Gastrocnemius medialis (tissue), 4 donors: ENCODE data around the gene SLC45A1. TPM values are rescaled to one million over a fixed set of nuclear protein-coding genes. Genes with fewer than 3 reads are reported as not detected.

Source experiments
- ATAC-seq, 2 donors: fragments of 150-250 bp; one replicate each; pipeline ENCODE4 v1.9.1; 2016
- DNase-seq, 2 donors: peaks; one replicate each; pipeline ENCODE4 v3.0.0-alpha.2; 2019
- H3K27ac ChIP-seq, 4 donors: fragments of 200-600 bp; sonication (generic); 1 replicate in 1 of 4; 2 replicates in 3 of 4; pipeline ENCODE4 v1.5.1; 2016 to 2018; ENCODE audit warnings: mild to moderate bottlenecking in 2 of 4, moderate library complexity in 1 of 4
- H3K27me3 ChIP-seq, 3 donors: fragments of 200-600 bp; sonication (generic) in 2 of 3; 1 replicate in 1 of 3; 2 replicates in 2 of 3; pipeline versions ENCODE4 v1.5.1 to v1.6.0; 2016 to 2019; ENCODE audit warnings: mild to moderate bottlenecking in 1 of 3, moderate library complexity in 1 of 3
- H3K36me3 ChIP-seq, 2 donors: fragments of 200-600 bp; sonication (generic) in 1 of 2; one replicate each; pipeline ENCODE4 v1.5.1; 2017 to 2018
- H3K4me1 ChIP-seq, 2 donors: fragments of 200-600 bp; sonication (generic) in 1 of 2; one replicate each; pipeline ENCODE4 v1.5.1; 2016 to 2017; ENCODE audit warnings: mild to moderate bottlenecking in 2 of 2
- H3K4me3 ChIP-seq, 4 donors: fragments of 200-600 bp; sonication (generic) in 3 of 4; 1 replicate in 1 of 4; 2 replicates in 3 of 4; pipeline ENCODE4 v1.5.1; 2016 to 2019; ENCODE audit warnings: mild to moderate bottlenecking in 2 of 4
- H3K9me3 ChIP-seq, 3 donors: fragments of 200-600 bp; sonication (generic) in 2 of 3; 1 replicate in 1 of 3; 2 replicates in 2 of 3; pipeline ENCODE4 v1.5.1; 2016 to 2019
- CTCF ChIP-seq, 5 experiments: fragments of 450-650 bp in 3 of 5; fragments of 200-600 bp in 2 of 5; sonication (generic) in 2 of 5; IDR thresholded peaks in 4 of 5; conservative IDR thresholded peaks in 1 of 5; 1 replicate in 4 of 5; 2 replicates in 1 of 5; pipeline ENCODE4 v1.5.1; 2016 to 2019; ENCODE audit warnings: antibody characterized with exemption in 5 of 5, mild to moderate bottlenecking in 3 of 5, moderate library complexity in 3 of 5
- POLR2A ChIP-seq, 2 donors: fragments of 450-650 bp; IDR thresholded peaks; one replicate each; pipeline ENCODE4 v1.6.1; 2017; ENCODE audit warnings: antibody characterized with exemption in 2 of 2, mild to moderate bottlenecking in 2 of 2, moderate library complexity in 2 of 2
- in situ Hi-C, 4 donors: fragments of 200-750 bp; cut with MboI; loops; one replicate each; pipeline versions ENCODE4 v1.15.0 to v1.8.0; 2017; ENCODE audit warnings: low sequenced_read_pairs in 4 of 4
- intact Hi-C: fragments of 100-400 bp; cut with DNase I; formaldehyde crosslinking; loops from one replicate; pipeline ENCODE4 v1.15.1; 2023; ENCODE audit warnings: low total_unique reads
- total RNA-seq, 4 donors: library from RNA; depleted of rRNA; stranded (reverse); fragments of >200 nt; gene quantifications; one replicate each; pipeline versions ENCODE4 v1.1.0 to v1.2.3, GENCODE V29; 2016

Gene SLC45A1
- total RNA-seq, 4 donors from 2014 or later = 0.56 to 2.9 (median 0.68) TPM

DNA sequence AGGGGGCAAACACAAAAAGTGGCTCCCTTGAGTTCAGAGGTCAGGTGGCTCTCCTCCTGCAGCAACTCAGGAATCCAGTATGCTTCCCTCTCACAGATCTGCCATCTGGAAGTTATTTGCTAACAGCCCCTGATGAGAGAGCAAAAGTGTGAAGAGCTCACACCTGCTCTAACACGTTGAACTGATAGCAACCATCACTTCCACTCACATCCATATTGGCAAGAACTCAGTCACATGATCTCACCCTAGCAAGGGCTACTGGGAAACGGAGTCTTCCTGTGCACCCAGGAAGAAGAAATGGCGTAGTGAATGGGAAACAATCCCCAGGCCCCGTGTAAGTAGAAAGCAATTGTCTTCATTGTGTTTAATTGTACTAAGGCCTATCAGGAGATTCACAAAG is 20.7 kb upstream of the SLC45A1 start:
- intact Hi-C loops = no loop called here
- DNase-seq (no peak), ATAC-seq (no peak)
- H3K4me3 ChIP-seq = no peak overlapping the region
- peaks cover 0 to 5% (median 0%) of the 10 kb centered on the region in 3 donors for H3K27me3 ChIP-seq
- no peaks in the 10 kb centered on the region for H3K36me3 ChIP-seq
- in situ Hi-C loops = no loop called here
- no peak overlapping the region for H3K27ac ChIP-seq
- TF ChIP-seq CTCF (IDR thresholded peaks at IDR 0.05 in 4 of 5, conservative IDR thresholded peaks at IDR 0.05 in 1 of 5) = no peak
- no peak for TF ChIP-seq POLR2A (IDR thresholded peaks at IDR 0.05)
- H3K4me1 ChIP-seq = no peaks in the 10 kb centered on the region
- H3K9me3 ChIP-seq = no peaks in the 10 kb centered on the region

- in situ Hi-C loops (no loop called here), intact Hi-C loops (no loop called here)
- no peaks in the 10 kb centered on the region for H3K4me1 ChIP-seq
- TF ChIP-seq POLR2A (IDR thresholded peaks at IDR 0.05) (no peak), CTCF (IDR thresholded peaks at IDR 0.05 in 4 of 5, conservative IDR thresholded peaks at IDR 0.05 in 1 of 5) (no peak)
- peaks cover 0 to 5% (median 0%) of the 10 kb centered on the region in 3 donors for H3K27me3 ChIP-seq
- ATAC-seq (no peak), DNase-seq (no peak)
- no peaks in the 10 kb centered on the region for H3K36me3 ChIP-seq
- H3K27ac ChIP-seq = no peak overlapping the region
- H3K9me3 ChIP-seq = no peaks in the 10 kb centered on the region
- H3K4me3 ChIP-seq = no peak overlapping the region
Observed at GRCh38 chr1:8299963-8300362, 18.0 kb upstream of the SLC45A1 start.

GRCh38 chr1:8302081-8302956 is 15.6 kb upstream of the SLC45A1 start:
- no peaks in the 10 kb centered on the region for H3K36me3 ChIP-seq
- H3K4me3 ChIP-seq = no peak overlapping the region
- DNase-seq = no peak
- peaks cover 0 to 5% (median 0%) of the 10 kb centered on the region in 3 donors for H3K27me3 ChIP-seq
- no peak overlapping the region for H3K27ac ChIP-seq
- TF ChIP-seq CTCF (IDR thresholded peaks at IDR 0.05 in 4 of 5, conservative IDR thresholded peaks at IDR 0.05 in 1 of 5) (no peak), POLR2A (IDR thresholded peaks at IDR 0.05) (no peak)
- intact Hi-C loops (no loop called here), in situ Hi-C loops (no loop called here)
- peak in 1 of 2 donors; percentile 23 for ATAC-seq
- no peaks in the 10 kb centered on the region for H3K9me3 ChIP-seq
- no peaks in the 10 kb centered on the region for H3K4me1 ChIP-seq

DNA sequence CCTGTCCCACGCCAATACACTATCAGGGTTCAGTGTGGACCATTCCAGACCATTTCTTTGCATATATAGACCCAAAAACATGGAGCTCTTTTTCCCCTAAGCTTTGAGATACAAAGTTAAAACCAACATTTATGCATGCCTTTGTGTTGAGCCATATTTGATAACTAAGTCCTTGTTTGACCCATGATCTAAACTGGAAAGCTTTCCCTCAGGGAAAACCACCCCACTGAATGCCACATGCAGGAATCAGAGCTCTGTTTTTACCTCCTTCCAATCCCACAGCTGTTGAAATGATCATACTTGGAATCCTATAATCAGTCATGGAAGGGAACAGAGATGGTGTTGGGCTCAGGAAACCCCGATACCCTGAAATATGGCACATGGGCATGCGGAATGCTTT is 14.8 kb upstream of the SLC45A1 start:
- H3K27ac ChIP-seq = no peak overlapping the region
- DNase-seq = no peak
- no peak for ATAC-seq
- no peak for TF ChIP-seq CTCF (IDR thresholded peaks at IDR 0.05 in 4 of 5, conservative IDR thresholded peaks at IDR 0.05 in 1 of 5)
- no peak for TF ChIP-seq POLR2A (IDR thresholded peaks at IDR 0.05)
- no peaks in the 10 kb centered on the region for H3K36me3 ChIP-seq
- H3K9me3 ChIP-seq = no peaks in the 10 kb centered on the region
- in situ Hi-C loops (no loop called here), intact Hi-C loops (no loop called here)
- H3K4me1 ChIP-seq = no peaks in the 10 kb centered on the region
- no peak overlapping the region for H3K4me3 ChIP-seq
- H3K27me3 ChIP-seq = peaks cover 0 to 5% (median 0%) of the 10 kb centered on the region in 3 donors
